Measurements from ENCODE around the gene PCDHGA11. TPM values are rescaled to one million over a fixed set of nuclear protein-coding genes. Genes with fewer than 3 reads are reported as not detected.
A peak's percentile ranks its signal among the peaks of the same experiment; 100 is the strongest.
"Not testable (repeated sequence)": the region's sequence is repeated elsewhere in the genome, so short reads cannot be mapped to it uniquely, and the experiment has no call there.

PCDHGA11 gene
- total RNA-seq, 1 experiment from 2014 or later = not detected

DNA sequence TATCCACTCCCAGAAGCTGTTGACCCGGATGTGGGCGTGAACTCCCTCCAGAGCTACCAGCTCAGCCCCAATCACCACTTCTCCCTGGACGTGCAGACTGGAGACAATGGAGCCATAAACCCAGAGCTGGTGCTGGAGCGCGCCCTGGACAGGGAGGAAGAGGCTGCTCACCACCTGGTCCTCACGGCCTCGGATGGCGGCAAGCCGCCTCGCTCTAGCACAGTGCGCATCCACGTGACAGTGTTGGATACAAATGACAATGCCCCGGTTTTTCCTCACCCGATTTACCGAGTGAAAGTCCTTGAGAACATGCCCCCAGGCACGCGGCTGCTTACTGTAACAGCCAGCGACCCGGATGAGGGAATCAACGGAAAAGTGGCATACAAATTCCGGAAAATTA lies 27.6 kb upstream of the PCDHGA11 start:
- Histone ChIP-seq H3K9me3 (peaks cover 9% of the 10 kb centered on the region), H3K27me3 (no peaks in the 10 kb centered on the region), H3K4me3 (no peak overlapping the region), H3K36me3 (no peaks in the 10 kb centered on the region)
- no peak for DNase-seq

DNA sequence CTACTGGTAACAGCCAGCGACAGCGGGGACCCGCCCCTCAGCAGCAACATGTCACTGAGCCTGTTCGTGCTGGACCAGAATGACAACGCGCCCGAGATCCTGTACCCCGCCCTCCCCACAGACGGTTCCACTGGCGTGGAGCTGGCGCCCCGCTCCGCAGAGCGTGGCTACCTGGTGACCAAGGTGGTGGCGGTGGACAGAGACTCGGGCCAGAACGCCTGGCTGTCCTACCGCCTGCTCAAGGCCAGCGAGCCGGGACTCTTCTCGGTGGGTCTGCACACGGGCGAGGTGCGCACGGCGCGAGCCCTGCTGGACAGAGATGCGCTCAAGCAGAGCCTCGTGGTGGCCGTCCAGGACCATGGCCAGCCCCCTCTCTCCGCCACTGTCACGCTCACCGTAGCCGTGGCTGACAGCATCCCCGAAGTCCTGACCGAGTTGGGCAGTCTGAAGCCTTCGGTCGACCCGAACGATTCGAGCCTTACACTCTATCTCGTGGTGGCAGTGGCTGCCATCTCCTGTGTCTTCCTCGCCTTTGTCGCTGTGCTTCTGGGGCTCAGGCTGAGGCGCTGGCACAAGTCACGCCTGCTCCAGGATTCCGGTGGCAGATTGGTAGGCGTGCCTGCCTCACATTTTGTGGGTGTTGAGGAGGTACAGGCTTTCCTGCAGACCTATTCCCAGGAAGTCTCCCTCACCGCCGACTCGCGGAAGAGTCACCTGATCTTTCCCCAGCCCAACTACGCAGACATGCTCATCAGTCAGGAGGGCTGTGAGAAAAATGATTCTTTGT lies 26.3 kb upstream of the PCDHGA11 start:
- peaks cover 12% of the 10 kb centered on the region for H3K9me3 ChIP-seq
- not testable (repeated sequence) for H3K4me3 ChIP-seq, H3K36me3 ChIP-seq, H3K27me3 ChIP-seq, DNase-seq

DNA sequence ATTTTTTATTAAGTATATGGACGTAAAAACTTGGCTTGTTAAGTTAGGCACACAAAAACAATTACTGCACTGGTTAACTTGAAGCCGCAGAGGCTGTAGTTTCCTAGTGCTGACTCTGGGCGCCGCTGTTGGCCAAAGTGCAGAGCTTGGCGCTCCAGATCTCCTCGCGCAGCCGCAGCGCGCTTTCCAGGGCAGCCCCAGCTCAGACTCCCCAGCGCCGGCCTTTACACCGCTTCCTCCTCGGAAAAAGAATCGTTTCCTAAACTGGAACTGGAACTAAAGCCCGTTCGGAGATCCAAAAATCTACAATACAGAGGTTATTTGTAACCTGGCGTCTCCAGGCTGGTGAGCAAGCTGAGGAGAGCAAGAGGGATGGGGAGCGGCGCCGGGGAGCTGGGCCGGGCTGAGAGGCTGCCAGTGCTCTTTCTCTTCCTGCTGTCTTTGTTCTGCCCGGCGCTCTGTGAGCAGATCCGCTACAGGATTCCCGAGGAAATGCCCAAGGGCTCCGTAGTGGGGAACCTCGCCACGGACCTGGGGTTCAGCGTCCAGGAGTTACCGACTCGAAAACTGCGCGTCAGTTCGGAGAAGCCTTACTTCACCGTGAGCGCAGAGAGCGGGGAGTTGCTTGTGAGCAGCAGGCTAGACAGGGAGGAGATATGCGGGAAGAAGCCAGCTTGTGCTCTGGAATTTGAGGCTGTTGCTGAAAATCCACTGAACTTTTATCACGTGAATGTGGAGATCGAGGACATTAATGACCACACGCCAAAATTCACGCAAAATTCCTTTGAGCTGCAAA lies 22.9 kb upstream of the PCDHGA11 start, which contains the start of gene PCDHGB5:
TSS of gene PCDHGB5 (plus strand) at position 192 of the 796 bp plus-strand sequence. CDS start at position 373, 181 bp downstream.
- H3K9me3 ChIP-seq, DNase-seq, H3K4me3 ChIP-seq, H3K36me3 ChIP-seq, H3K27me3 ChIP-seq: not testable (repeated sequence)

DNA sequence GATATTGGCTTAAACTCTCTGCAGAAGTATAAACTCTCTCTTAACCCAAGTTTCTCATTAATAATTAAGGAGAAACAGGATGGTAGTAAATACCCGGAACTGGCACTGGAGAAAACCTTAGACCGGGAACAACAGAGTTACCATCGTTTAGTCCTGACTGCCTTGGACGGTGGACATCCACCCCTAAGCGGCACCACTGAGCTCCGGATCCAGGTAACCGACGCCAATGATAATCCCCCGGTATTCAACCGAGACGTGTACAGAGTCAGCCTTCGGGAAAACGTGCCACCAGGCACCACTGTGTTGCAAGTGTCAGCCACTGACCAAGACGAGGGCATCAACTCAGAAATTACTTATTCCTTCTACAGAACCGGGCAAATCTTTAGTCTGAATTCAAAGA lies 22.2 kb upstream of the PCDHGA11 start:
- no peaks in the 10 kb centered on the region for H3K36me3 ChIP-seq
- H3K9me3 ChIP-seq = peaks cover 9% of the 10 kb centered on the region
- H3K4me3 ChIP-seq = no peak overlapping the region
- no peak for DNase-seq
- no peaks in the 10 kb centered on the region for H3K27me3 ChIP-seq

DNA sequence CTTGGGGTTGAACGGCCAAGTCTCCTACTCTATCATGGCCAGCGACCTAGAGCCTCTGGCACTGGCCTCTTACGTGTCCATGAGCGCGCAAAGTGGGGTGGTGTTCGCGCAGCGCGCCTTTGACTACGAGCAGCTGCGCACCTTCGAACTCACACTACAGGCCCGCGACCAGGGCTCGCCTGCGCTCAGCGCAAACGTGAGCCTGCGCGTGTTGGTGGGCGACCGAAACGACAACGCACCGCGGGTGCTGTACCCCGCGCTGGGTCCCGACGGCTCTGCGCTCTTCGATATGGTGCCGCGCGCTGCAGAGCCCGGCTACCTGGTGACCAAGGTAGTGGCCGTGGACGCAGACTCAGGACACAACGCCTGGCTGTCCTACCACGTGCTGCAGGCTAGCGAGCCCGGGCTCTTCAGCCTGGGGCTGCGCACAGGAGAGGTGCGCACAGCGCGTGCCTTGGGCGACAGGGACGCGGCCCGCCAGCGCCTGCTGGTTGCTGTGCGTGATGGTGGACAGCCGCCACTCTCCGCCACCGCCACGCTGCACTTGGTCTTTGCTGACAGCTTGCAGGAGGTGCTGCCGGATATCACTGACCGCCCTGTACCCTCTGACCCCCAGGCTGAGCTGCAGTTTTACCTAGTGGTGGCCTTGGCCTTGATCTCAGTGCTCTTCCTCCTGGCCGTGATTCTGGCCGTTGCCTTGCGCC lies 21.1 kb upstream of the PCDHGA11 start:
- no peak overlapping the region for H3K4me3 ChIP-seq
- peaks cover 9% of the 10 kb centered on the region for H3K9me3 ChIP-seq
- no peaks in the 10 kb centered on the region for H3K36me3 ChIP-seq
- no peak for DNase-seq
- no peaks in the 10 kb centered on the region for H3K27me3 ChIP-seq

DNA sequence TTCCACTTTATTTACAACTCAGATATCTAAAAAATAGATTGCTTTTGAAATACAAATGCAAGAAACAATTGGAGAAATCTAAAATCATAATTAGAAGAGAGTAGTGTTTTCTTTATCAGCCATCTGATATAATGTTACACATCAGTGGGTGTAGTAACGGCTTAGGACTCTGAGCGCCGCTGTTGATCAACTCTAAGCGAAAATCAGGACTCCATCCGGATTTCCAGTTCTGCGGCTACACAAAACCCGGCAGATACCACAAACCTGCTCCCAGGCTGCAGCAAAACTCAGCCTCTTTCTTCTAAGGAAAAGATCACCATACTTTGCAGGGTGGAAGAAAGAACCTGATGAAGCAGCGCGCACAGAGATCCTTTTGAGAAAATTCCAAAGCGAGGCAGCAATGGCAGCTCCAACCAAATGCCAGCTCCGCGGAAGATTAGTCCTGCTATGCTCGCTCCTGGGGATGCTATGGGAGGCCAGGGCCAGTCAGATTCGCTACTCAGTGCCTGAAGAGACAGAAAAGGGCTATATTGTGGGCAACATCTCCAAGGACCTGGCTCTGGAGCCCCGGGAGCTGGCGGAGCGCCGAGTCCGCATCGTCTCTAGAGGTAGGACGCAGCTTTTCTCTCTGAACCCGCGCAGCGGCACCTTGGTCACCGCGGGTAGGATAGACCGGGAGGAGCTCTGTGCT lies 18.2 kb upstream of the PCDHGA11 start, which contains the start of gene PCDHGA9:
TSS of gene PCDHGA9 (plus strand) at position 226 of the 691 bp plus-strand sequence. CDS start at position 401, 175 bp downstream.
- DNase-seq = no peak

DNA sequence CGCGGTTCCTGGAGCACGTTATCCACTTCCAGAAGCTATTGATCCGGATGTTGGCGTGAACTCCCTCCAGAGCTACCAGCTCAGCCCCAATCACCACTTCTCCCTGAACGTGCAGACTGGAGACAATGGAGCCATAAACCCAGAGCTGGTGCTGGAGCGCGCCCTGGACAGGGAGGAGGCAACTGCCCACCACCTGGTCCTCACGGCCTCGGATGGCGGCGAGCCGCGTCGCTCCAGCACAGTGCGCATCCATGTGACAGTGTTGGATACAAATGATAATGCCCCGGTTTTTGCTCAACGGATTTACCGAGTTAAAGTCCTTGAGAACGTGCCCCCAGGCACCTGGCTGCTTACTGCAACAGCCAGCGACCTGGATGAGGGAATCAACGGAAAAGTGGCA lies 17.5 kb upstream of the PCDHGA11 start:
- no peak for DNase-seq
- Histone ChIP-seq H3K9me3 (peaks cover 6% of the 10 kb centered on the region), H3K4me3 (no peak overlapping the region), H3K36me3 (no peaks in the 10 kb centered on the region), H3K27me3 (peaks cover 2% of the 10 kb centered on the region; the same call in 1 of the 2 replicates)

More for the DNA sequence above, 18.2 kb upstream of the PCDHGA11 start, which contains the start of gene PCDHGA9:
- Histone ChIP-seq H3K36me3 (no peaks in the 10 kb centered on the region), H3K9me3 (peaks cover 6% of the 10 kb centered on the region), H3K4me3 (no peak within 1 kb of the TSS), H3K27me3 (peaks cover 2% of the 10 kb centered on the region; the same call in 1 of the 2 replicates)

DNA sequence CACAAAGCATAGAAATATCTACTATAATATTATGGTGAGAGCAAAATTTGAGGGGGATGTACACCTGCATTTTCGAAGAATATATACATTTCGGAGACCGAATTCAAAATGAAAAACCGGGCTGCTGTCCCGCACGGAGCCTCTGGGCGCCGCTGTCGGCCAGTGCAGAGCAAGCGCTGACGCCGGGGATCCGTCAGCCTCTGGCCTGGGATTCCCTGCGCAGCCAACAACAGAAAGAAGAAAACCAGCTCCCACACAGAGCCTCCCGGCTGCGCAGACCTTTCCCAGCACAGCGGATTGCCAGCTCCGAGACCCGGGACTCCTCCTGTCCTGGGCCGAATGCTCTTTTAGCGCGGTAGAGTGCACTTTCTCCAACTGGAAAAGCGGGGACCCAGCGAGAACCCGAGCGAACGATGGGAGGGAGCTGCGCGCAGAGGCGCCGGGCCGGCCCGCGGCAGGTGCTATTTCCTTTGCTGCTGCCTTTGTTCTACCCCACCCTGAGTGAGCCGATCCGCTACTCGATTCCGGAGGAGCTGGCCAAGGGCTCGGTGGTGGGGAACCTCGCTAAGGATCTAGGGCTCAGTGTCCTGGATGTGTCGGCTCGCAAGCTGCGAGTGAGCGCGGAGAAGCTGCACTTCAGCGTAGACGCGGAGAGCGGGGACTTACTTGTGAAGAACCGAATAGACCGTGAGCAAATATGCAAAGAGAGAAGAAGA lies 12.9 kb upstream of the PCDHGA11 start, which contains the start of gene PCDHGB6:
TSS of gene PCDHGB6 (plus strand) at position 232 of the 716 bp plus-strand sequence. CDS start at position 414, 182 bp downstream.
- H3K27me3 ChIP-seq, DNase-seq, H3K4me3 ChIP-seq, H3K9me3 ChIP-seq, H3K36me3 ChIP-seq: not testable (repeated sequence)

DNA sequence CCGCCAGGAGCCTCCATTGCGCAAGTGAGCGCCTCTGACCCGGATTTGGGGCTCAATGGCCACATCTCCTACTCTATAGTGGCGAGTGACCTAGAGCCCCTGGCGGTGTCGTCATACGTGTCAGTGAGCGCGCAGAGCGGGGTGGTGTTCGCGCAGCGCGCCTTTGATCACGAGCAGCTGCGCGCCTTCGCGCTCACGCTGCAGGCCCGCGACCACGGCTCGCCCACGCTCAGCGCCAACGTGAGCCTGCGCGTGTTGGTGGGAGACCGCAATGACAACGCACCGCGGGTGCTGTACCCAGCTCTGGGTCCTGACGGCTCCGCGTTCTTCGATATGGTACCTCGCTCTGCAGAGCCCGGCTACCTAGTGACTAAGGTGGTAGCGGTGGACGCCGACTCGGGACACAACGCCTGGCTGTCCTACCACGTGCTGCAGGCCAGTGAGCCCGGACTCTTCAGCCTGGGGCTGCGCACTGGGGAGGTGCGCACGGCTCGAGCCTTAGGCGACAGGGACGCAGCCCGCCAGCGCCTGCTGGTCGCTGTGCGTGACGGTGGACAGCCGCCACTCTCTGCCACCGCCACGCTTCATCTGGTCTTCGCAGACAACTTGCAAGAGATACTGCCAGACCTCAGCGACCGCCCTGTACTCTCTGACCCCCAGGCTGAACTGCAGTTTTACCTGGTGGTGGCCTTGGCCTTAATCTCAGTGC lies 11.1 kb upstream of the PCDHGA11 start:
- no peaks in the 10 kb centered on the region; the same call in 1 of the 2 replicates for H3K9me3 ChIP-seq

DNA sequence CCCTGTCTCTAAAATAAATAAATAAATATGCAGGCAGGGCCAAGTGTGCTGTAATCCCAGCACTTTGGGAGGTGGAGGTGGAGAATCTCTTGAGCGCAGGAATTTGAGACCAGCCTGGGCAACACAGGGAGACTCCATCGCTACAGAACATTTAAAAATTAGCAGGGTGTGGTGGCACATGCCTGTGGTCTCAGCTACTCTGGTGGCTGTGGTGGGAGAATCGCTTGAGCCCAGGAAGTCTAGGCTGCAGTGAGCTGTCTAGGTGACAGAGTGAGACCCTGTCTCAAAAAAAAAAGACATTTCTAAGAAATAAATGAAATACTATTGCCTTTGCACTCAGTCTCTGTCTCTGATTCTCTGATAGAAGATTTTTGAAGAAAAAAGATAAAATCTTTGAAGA lies 9.3 kb upstream of the PCDHGA11 start:
- H3K9me3 ChIP-seq = peaks cover 3% of the 10 kb centered on the region; the same call in 1 of the 2 replicates
- no peak for DNase-seq

More for the DNA sequence above, 11.1 kb upstream of the PCDHGA11 start:
- no peak for DNase-seq
- Histone ChIP-seq H3K4me3 (no peak overlapping the region), H3K27me3 (peaks cover 2% of the 10 kb centered on the region; the same call in 1 of the 2 replicates), H3K36me3 (no peaks in the 10 kb centered on the region)

DNA sequence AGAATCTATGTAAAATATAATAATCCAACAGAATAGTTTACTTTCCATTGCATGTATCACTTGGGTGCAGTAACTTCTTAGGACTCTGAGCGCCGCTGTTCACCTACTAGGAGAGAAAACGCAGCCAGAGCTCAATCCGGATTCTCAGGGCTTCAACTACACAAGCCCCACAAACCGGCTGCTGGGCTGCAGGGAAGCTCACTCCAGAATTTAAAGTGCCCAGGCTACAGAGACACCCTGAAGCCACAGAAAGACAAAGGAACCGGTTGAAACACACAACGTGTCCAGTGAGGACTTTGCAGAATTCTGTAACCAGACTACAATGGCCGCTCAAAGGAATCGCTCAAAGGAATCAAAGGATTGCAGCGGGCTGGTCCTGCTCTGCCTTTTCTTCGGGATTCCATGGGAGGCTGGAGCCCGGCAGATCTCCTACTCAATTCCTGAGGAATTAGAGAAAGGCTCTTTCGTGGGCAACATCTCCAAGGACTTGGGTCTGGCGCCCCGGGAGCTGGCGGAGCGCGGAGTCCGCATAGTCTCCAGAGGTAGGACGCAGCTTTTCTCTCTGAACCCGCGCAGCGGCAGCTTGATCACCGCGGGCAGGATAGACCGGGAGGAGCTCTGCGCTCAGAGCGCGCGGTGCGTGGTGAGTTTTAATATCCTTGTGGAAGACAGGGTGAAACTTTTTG lies 7.9 kb upstream of the PCDHGA11 start, which contains the start of gene PCDHGA10:
TSS of gene PCDHGA10 (plus strand) at position 134 of the 686 bp plus-strand sequence. CDS start at position 323, 189 bp downstream.
- Histone ChIP-seq H3K9me3 (peaks cover 3% of the 10 kb centered on the region; the same call in 1 of the 2 replicates), H3K4me3 (no peak within 1 kb of the TSS), H3K36me3 (no peaks in the 10 kb centered on the region), H3K27me3 (no peaks in the 10 kb centered on the region)
- peak; percentile 32 for DNase-seq

More for the DNA sequence above, 9.3 kb upstream of the PCDHGA11 start:
- no peak overlapping the region for H3K4me3 ChIP-seq
- peaks cover 2% of the 10 kb centered on the region; the same call in 1 of the 2 replicates for H3K27me3 ChIP-seq
- no peaks in the 10 kb centered on the region for H3K36me3 ChIP-seq

DNA sequence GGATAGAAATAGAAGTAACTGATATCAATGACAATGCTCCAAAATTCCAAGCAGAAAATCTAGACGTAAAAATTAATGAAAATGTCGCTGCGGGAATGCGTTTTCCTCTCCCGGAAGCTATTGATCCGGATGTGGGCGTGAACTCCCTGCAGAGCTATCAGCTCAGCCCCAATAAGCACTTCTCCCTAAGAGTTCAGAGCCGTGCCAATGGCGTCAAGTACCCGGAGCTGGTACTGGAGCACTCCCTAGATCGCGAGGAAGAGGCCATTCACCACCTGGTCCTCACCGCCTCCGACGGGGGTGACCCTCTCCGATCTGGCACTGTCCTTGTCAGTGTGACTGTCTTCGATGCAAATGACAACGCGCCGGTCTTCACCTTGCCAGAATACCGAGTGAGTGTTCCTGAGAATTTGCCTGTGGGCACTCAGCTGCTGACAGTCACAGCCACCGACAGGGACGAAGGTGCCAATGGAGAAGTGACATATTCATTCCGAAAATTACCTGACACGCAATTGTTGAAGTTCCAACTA lies 7.2 kb upstream of the PCDHGA11 start:
- Histone ChIP-seq H3K36me3 (no peaks in the 10 kb centered on the region), H3K9me3 (peaks cover 6% of the 10 kb centered on the region; the same call in 1 of the 2 replicates), H3K4me3 (no peak overlapping the region), H3K27me3 (no peaks in the 10 kb centered on the region)
- DNase-seq = no peak

DNA sequence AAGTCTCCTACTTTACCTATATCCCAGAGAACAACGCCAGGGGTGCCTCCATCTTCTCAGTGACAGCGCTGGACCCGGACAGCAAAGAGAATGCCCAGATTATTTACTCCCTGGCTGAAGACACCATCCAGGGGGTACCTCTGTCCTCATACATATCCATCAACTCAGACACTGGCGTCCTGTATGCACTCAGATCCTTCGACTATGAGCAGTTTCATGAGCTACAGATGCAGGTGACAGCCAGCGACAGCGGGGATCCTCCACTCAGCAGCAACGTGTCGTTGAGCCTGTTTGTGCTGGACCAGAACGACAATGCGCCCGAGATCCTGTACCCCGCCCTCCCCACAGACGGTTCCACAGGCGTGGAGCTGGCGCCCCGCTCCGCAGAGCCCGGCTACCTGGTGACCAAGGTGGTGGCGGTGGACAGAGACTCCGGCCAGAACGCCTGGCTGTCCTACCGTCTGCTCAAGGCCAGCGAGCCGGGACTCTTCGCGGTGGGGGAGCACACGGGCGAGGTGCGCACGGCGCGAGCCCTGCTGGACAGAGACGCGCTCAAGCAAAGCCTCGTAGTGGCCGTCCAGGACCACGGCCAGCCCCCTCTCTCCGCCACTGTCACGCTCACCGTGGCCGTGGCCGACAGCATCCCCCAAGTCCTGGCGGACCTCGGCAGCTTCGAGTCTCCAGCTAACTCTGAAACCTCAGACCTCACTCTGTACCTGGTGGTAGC lies 6.1 kb upstream of the PCDHGA11 start:
- H3K9me3 ChIP-seq, DNase-seq, H3K36me3 ChIP-seq, H3K27me3 ChIP-seq, H3K4me3 ChIP-seq: not testable (repeated sequence)
